PFSK-1 (cell line): Measurements from ENCODE around the gene CDC42EP4.

ENCODE experiments used
- POLR2AphosphoS5 ChIP-seq: IDR thresholded peaks from 2 replicates; pipeline ENCODE4 v1.6.1; 2012; ENCODE audit warnings: low read depth, mild to moderate bottlenecking, control low read depth, low read length, moderate library complexity
- REST ChIP-seq, 2 experiments: IDR thresholded peaks; 2 replicates each; pipeline versions ENCODE4 v1.6.1 to v1.8.0; 2011 to 2012; ENCODE audit warnings: low read depth in 2 of 2, low read length in 2 of 2, control low read depth in 1 of 2, inconsistent platforms in 1 of 2, mild to moderate bottlenecking in 1 of 2, moderate library complexity in 1 of 2; ENCODE audit not compliant: insufficient read depth in 1 of 2
- TAF1 ChIP-seq: IDR thresholded peaks from 2 replicates; pipeline ENCODE4 v1.6.1; 2012; ENCODE audit warnings: low read length, control low read depth, borderline replicate concordance; ENCODE audit not compliant: insufficient read depth

GRCh38 chr17:73261952-73262675 is 49.7 kb downstream of the CDC42EP4 start:
- no peak for TF ChIP-seq TAF1
- no peak for TF ChIP-seq POLR2AphosphoS5
- no peak for TF ChIP-seq REST (IDR thresholded peaks at IDR 0.05; ENCODE audit: insufficient read depth in 1 of 2, low read depth in 2 of 2, low read length in 2 of 2)
